ENCODE measurements around the gene CST7.

The CST7 gene

GRCh38 chr20:25006431-25007167 lies 57.5 kb downstream of the CST7 start:
- DNase-seq: no peak

DNA sequence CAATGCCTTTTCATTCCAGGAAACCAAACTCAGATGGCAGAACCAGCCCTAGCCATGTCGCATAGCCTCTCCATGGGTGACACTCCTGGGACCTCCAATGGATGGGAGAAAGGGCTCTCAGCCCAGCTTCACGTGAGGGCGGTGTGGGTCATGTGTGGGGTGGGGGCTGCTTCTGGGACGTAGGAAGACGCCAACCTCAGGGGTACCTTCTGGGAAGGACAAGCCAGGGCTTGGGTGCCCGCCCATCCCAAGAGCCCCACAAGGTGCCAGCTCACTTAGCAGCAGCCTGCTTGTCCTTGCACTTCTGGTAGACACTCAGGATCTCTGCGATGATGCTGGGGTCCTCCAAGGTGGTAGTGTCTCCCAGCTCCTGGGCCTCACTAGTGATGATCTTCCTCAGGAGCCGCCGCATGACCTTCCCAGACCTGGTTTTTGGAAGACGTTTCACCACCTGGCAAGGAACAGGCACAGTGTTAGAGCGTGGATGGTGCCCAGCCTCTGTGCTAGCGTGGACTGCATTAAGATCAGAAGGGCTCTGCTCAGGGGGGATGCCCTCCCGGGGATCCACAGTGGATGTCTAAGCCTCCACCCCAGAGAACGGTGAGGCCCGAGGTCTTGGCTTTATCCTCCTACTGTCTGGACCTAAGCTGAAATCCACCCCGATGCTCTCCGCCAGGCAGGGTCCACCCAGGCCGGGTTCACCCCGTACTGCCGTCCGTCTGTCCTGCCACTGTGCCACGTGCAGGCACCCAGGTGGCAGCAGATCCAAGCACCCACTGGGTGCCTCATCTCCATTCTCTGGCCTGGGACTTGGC lies 58.6 kb downstream of the CST7 start:
- no peak for DNase-seq

DNA sequence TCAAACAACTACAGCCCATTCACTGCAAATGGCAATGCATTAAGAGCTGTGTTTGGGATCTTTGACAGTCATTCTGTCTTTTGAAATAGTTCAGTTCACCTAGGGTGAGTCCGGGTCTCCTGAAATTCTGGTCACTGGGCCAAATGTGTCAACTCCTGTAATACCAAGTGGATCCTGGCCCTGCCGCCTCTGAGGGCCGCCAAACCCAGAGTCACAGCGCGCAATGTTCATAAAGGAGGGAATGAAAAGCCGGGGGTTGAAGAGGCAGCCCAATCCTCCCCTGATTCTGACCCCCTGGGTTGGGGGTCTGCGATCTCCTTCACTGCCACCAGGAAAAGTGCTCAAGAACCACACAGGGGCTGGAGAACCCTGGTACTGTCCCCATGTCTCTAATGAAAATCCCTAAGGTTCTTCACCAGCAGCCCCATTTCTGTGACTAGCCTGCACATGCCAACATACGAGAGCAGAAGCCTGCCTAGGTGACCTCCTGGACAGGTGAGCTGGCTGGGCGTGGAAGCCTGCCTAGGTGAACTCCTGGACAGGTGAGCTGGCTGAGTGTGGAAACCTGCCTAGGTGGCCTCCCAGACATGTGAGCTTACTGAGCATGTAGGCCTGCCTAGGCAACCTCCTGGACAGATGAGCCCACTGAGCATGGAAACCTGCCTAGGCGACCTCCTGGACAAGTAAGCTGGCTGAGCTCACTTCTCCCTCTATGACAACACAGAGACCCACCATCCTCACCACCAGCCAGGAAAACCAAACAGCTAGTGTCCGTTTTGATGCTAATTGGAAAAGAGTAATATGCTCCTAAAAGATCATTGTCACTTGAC lies 59.5 kb downstream of the CST7 start:
- DNase-seq: no peak

Data from NCI-H510A (cell line).